NCI-H1048 (cell line): Measurements from ENCODE around the gene WNT9A.

Experiments
- DNase-seq: peaks from one replicate; lab custom pipeline; 2025; lab: John Stamatoyannopoulos, UW

The WNT9A gene

DNA sequence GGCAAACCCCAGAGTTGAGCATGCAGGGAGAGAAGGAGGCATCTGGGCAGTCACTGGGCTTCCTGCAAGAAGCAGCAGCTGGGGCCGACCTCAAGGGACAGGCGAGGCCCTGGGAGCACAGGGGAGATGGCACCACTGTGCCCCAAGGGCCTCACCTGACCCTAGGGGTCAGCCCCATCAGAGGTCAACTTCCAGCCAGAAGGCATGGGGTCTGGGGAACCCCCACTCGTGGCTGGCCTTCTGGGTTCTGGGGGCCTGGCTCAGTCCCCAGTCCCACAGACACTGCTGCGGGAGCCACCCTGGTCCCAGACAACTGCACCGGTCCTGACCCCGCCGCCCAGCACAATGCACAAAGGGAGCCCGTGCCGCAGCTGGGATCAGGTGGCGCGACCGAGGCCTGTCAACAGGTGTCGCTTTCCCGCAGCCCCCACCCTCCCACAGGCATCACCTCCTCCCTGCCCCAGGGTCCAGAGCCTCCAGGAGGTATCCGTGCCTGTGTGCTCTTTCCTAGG lies 6.2 kb downstream of the WNT9A start:
- DNase-seq = no peak

DNA sequence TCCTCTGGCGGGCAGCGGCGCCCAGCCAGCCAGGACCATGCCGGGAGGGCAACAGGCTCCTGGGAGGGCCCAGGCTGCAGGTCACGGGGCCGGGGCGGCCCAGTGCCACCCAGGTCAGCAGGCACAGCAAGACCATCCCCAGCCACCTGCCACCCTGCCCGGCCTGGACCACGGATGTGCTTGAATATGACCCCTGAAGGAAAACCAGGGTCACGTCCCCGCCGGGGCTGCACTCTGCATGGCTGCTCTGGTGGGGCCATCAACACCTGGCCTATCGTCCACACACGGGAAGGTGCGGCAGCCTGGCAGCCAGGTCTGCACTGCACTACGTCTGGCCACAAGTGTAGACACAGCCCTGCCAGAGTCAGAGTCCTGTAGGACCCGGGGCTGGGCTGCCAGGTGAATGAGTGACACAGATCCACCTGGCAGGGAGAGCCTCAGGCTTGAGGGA lies 6.9 kb downstream of the WNT9A start:
- DNase-seq = no peak

DNA sequence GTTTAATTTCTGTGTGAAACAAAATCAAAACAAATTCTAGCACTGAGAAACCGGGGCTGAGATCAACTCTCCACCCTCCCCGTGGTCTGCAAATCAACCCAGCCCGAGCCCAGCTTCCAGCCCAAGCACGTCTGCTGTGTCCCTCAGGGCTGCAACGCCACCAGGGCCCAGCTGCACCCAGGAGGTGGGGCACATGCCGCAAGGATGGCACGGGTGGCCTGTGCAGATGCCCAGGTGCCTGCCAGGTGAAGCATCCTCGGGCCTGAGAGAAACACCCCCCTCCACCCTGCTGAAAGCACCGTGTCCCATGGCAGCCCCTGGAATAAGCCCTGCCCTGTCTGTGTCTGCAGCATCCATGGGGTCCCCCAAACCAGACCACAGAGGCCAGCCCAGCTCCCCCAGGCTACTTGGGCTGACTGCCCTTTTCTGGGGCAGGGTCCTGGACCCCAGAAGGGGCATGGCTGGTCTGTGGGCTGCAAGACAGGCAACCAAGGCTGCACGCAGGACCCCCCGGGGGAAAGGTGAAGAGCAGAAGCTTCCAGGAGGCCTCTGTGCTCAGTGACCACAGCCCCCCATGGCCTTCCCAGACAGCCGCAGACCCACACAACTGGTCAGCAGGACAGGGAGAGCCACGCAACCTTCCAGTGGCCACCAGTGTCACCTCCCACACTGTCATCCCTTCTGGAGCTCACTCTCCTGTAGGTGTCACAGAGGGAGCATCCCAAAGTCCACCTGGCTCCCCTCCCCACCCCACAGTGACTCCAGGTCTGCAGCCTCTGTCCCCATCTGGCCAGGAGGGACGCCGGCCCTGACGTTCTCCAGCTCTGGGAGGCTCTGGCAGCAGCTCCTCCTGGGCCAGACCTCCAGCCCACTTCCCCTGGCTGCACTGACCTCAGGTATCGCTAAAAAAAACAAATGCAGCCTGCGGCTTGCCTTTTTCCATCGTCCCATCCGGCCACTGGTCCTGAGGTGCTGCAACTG lies 7.7 kb downstream of the WNT9A start:
- no peak for DNase-seq

DNA sequence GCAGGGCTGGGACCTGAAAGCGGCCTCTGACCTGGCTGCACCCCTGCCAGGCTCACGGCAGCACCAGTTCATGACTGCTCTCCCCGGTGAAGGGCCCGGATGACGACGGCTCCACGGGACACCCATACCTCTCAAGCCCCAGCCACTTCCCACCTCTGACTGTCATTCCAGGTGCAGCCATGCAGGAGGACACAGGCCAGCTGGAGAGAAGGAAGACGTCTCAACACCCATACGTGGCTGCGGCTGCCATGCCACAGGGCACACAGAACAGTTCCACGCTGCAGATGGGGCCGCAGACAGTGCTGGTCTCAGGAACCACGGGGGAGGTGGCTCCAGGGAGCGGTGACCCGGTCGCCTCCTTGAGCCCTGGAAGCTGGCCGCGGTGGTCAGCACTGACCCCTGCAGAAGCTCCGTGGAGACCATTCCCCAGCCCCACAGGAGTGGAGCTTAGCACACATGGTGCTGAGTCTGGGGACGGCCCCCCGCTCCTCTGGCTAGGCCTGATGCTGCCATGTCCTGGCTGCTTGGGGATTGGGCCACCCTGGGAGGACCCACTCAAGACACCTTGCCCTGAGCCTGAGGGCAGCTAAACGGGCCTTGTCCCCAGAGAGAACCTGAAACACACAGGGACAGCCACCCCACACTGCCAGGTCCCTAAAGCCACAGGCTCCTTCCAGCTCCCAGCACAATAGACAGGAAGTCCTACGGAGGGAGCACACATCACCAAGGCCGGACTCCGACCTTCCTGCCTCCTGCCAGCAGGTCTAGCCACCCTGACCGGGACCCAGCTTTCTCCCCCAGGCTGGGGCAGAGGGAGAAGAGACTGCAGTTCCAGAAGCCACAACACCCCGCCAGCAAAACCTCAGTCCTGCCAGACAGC lies 8.6 kb downstream of the WNT9A start:
- DNase-seq = no peak

DNA sequence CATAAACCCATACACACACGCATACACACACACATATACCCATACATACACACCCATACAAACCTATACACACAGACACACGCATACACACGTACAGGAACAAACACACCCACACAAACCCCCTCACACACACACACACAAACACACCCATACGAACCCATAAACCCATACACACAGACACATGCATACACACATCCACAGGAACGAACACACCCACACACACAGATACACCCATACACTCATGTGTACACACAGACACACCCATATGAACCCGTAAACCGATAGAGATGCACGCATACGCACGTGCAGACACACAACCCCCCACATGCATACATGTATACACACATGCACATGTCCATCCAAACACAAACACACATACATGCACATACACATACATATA lies 9.5 kb downstream of the WNT9A start:
- DNase-seq = no peak

DNA sequence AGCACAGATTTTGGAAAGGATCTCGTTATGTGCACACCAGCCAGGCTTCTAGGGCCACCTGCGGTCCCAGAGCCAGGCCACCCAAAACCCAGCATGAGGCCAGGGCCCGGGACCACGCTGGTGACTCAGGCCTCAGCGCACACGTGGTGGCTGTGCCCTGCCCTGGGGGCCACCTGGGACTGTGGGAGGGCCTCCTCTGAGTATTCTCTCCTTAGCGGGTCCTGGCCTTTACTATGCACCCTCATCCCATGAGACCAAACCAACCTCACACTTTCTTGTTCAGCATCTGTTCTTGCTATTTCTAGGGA lies 9.9 kb downstream of the WNT9A start:
- DNase-seq = no peak

DNA sequence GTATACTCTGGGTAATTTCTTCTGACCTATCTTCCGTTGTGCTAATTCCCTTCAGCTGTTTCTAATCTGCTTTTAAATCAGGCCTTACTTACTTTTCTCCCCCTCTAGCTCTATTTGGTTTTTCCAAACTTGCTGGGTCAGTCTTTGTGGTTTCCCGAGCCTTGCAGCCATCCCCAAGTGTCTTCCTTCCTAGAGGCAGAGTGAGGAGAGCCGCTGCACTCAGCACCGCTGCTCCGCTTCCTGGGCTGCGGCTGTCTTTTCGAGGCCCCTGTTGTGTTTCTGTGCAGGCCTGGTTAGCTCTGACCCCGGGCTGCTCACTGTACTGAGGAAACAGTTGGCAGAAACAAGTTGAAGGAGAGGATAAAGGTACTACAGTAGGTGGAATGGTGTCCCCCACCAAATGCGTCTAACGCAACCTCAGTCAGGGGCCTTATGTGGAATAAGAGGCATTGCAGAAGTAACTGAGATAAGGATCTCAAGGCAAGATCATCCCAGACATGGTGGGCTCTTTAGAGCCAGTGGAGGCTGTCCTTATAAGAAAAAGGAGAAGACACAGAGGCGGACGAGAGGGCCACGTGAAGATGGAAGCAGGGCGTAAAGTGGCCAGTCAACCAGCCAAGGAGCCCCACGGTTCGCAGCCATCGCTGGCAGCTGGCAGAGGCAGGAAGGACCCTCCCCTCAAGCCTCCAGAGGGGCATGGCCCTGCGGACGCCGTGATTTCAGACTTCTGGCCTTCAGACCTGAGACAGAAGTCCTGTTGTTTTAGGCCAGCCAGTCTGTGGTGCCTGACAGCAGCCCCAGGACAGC lies 10.5 kb downstream of the WNT9A start:
- DNase-seq = no peak

DNA sequence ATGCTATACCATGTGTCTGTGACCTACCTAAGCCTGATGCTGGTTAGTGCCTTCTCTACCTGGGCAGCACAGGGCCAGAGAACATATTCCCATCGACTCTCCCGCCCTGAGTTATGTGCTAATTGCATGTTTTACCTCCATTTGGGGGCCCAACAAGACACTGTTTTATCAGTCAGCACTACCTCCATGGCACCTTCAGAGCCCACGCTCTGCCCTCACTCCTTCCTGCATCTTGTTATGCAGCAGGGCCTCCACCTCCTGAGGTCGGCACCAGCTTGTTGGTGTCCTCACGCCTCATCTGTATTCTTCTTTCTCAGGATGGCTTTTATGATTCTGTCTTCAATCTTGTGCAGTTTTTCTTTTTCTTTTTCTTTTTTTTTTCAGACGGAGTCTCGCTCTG lies 11.9 kb downstream of the WNT9A start:
- no peak for DNase-seq

DNA sequence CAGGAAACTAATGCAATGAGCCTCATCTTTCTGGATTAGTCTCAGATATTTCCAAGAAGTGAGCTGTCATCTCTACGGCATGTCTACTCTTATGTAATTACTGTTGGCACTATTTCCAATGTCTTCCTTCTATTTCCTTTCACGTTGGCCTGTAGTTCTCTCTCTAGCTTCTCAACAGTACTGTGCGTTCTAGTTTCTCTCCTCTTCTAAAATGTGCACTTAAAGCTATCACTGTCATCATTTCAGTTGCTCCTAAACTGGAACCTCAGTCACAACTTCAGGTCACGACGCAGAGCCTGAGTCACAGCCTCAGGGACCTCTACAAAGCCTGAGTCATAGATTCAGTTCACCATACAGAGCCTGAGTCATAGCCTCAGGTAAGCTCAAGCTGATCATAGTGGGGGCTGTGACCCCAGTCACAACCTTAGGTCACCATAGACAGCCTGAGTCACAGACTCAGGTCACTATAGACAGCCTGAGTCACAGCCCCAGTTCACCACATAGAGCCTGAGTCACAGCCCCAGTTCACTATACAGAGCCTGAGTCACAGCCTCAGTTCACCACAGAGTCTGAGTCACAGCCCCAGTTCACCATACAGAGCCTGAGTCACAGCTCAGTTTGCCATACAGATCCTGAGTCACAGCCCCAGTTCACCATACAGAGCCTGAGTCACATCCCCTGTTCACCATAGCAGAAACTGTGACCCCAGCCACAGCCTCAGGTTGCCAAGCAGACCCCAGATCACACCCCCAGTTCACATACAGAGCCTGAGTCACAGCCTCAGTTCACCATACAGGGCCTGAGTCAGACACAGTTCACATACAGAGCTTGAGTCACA lies 13.0 kb downstream of the WNT9A start:
- DNase-seq = no peak

DNA sequence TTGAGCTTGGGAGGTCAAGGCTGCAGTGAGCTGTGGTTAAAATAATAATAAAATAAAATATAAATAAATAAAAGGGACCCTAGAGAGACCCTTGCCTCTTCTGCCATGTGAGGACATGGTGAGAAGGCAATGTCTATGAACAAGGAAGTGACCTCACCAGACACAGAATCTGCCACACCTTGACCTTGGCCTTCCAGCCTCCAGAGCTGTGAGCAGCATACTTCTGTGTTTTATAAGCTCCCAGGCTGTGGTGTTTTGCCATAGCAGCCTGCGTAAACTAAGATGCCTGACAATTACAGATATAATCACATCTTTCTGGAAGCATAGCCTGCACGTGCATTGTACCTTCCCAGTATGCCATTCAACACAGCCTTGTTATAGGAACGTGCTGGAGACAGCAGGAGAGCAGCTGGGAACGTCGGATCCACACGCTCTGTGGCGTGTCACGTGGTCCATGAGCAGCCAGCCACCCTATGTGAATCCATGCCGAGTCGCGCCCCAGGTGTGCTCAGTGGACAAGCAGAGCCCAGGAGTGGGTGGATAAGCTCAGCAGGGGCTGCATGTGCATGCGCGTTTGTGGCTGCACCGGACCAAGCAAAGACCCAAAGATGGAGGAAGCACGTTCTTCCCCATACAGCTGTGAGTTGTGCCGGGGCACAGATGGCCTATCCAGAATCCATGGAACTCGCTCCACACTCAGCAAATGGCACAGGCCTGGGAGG lies 17.8 kb downstream of the WNT9A start:
- DNase-seq = no peak

DNA sequence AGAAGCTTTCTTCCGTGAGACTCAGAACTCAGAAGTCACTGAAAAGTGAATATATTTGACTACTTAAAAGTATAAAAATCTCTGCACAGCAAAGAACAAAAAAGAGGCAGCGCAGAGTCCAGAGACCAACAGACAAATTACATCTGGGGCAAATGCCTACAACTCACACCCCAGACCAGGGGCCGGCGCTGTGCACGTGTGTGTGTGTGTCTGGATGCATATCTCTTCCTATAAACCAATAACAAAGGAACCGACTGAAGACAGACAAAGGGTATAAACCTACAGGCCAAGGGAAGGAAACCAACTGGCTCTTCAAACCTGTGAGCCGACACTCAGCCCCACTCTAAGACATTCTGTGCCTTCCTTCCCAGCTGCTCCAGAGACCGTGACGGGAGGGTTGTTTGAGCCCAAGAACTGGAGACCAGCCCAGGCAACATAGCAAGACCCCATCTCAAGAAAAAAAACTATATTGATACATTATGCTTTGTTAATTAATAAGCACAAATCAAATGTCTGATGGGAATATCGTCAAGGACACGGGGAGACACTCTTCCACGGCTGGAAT lies 18.8 kb downstream of the WNT9A start:
- DNase-seq = no peak

DNA sequence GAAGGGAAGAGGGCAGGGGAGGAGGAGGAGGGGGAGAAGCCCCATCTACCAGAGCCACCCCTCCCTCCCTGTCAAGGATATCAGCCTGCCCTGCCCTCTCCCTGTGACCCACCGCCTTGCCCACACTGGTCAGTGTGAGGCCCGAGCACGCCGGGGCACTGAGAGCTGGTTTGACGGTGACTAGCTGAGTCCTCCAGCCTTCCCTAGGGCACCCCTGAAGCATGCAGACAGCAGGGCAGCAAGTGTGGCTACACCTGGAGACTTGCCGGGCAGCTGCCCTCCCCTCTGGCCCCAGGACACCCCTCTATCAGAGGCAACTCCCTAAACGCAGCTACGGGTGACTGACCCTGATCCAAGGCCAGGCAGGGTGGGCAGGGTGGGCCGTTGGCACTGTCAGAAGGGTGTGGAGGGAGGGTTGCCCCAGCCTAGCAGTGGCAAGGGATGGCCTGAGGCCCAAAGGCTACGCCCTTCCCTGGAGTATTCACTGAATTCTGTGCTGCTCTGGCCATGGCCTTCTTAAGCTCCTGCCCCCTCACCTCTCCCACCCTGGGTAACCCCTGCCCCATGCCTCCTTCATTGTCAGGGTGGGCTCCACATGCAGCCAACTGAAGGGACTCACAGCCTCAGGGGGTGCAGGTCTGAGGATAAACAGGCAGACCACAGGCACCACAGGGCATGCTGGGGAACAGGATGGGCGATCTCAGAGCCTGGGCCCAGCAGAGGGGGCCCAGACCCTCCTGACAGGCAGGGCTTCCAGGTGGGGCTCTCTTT lies 19.6 kb downstream of the WNT9A start:
- no peak for DNase-seq

DNA sequence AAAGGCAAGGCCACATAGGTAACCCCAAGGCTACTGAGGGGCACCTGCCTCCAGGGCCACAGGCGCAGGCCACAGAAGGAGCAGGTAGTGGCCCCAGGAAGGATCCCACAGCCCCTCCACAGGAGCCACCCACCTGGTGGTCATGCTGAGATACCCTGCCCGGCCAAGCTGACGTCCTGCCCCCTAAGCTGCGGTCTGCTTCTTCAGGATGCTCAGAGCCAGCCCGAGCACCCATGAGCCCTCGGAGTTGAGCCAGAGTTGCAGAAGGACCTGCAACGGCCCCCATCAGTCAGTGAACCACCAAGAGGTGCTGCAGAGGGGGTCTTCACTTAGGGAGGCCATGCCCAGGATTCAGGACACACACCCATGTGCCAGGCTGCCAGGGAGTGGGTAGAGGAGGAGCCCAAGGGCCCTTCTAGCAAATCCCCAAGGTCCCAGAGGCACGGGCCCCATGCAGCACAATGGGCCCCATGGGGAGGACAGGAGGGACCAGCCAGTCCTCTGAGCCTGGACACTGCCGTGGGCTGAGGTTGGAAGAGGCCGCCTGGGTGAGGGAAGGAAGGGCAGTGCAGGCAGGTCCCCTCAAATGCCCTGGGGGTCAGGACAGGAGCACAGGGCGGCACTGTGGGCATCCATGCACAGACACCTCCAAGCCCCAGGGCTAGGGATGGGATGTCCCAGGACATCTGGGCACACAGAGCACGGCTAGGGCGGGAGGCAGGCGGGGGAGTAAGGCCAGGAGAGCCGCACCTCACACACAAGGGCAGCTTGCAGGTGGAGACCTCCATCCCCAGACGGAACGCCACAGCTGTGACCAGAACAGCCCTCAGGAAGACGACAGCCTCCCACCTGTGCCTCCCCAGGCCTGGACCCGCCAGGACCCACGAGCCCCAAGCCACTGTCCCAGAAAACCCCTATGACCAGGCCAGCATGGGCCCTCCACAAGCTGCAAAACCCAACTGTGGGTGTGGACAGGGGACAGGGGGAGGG lies 20.5 kb downstream of the WNT9A start:
- DNase-seq = no peak

DNA sequence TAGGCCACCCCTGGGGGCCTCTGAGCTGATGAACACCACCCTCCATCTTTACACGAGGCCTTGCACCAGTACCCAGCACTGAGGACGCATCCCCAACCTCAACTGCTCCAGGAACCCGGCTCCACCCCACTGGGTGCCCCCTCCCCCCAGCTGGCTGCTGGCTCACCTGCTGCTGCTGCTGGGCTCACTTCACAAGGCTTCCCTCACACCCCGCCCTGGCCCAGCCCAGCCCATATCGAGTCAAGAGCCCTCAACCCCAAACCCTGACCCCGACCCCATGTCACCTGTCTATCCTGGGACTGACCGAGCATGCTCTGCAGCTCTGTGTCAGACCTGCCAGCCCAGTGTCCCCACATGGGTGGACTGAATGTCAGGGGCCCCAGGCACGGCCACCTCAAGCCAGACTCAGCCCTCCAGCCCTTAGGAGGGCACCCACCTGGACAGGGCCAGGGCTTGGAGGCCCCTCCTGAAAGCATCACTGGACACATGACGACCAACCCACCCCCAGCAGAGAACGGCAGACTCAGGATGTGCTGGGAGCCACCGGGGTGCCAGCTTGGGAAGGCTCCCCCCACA lies 21.4 kb downstream of the WNT9A start:
- no peak for DNase-seq

DNA sequence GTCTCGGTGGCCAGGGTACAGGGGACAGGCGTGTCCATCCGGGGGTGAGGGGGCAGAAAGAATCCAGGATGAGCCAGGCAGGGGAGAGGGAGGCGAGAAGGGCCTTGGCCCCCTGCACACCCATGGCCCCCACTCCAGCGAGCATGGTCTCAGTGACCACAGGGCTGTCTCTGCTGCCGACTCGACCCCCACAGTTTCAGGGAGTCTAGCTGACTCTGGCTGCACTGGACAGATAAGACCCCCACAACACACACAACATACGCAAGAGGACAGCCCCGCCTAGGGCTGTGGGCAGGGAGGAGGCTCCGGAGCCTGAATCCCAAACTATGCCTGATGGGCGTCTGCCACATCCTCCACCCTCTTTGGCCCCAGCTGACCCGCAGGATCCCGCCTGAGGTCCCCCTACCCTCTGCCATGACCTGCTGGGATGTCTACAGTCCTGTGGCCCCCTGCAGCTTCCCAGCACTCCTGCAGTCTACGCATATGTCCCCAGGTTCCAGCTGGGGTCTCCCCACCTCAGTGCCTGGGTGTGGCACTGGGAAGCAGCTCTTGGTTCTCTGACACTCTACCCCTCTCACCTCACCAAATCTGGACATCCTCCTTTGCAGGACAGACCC lies 22.0 kb downstream of the WNT9A start:
- DNase-seq = no peak

DNA sequence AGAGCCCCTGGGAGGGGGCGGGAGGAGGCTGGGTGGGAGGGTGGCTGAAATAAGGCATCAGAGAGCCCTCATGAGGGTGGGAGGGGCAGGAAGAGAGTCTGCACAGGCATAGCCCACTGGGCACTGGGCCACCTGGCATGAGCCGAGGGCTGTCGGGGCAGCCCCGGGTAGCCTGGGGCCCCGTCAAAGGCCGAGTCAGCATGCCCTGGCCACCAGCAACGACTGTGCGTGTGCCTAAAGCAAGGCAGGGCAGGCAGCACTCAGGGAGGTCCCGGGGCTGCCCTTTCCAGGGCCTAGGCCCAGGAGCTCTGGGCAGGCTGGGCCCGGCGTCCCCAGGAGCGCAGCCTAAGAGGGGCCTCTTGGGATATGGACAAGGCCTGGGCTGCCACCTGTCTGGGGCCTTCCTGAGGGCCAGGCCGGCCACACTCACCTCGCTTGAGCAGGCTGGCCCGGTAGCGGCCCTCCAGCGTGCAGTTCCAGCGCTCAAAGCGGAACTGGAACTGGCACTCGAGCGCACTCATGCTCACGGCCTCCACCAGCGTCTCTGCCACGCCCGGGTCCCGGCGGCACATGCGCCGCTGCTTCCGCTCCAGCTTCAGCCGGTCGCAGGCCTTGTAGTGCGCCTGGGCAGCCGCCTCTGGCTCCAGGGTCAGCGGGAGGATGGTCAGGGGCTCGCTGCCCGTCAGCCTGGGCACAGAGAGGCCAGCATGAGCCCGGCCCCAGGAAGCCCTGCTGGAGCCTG lies 22.7 kb downstream of the WNT9A start:
- no peak for DNase-seq
